ENCODE measurements around the gene NAV2. TPM values are rescaled to one million over a fixed set of nuclear protein-coding genes. Genes with fewer than 3 reads are reported as not detected.

Gene NAV2
- total RNA-seq, 1 experiment from 2014 or later = 2.1 TPM

DNA sequence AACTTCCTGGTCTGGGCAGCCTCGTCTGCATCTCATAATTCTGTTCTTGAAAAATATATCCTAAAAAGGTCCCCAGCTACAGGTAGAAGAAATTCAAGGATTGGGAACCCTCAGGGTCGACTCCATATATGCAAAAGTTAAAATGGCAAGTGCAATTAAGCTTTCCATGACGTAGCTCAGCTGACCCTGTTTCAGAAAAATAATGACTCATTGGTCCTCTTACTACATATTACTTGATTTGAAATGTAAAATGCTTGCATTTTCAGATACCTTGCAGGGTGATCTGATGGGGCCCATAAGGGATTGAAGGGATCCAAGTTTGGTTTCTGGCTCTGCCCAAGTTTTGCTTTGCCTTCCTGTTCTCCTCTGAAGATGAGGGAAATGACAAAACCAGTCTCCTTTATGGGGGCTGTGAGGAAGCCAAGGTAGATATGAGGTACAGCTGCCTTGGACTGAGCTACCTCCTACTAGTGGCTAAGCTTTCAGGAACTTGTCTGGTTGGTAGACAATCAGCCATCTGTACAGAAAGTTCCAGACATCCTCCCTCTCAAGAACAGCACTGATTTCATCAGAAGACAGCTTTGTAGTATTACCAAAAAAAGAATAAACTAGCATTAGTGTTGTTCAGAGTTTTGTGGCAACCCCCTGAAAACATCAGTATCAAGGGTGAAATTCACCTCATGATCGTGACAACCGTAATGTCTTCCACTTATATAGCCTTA lies 270.3 kb downstream of the NAV2 start:
- Histone ChIP-seq H3K4me1 (ENCODE audit: control insufficient read depth in 1 of 2, insufficient read depth in 2 of 2, low read length in 2 of 2) (peaks cover 5 to 16% of the 10 kb centered on the region in 2 experiments; a peak in 3 of 4 replicates), H3K4me3 (replicated peaks in 1 of 2; ENCODE audit: low read depth in 1 of 2, low read length in 2 of 2) (no peak overlapping the region), H3K4me2 (ENCODE audit: low read length) (no peak overlapping the region), H3K9me2 (ENCODE audit: insufficient read depth) (no peaks in the 10 kb centered on the region), H4K20me1 (ENCODE audit: insufficient read depth) (no peaks in the 10 kb centered on the region), H3K36me3 (ENCODE audit: control insufficient read depth in 1 of 2, insufficient read depth in 2 of 2, low read length in 2 of 2) (no peaks in the 10 kb centered on the region), H3K9me3 (ENCODE audit: control insufficient read depth in 1 of 2, insufficient read depth in 1 of 2, low read depth in 1 of 2, low read length in 2 of 2) (no peaks in the 10 kb centered on the region), H2AFZ (ENCODE audit: low read depth, low read length, poor library complexity, severe bottlenecking) (no peak overlapping the region), H3K79me2 (ENCODE audit: insufficient read depth, low read length) (no peaks in the 10 kb centered on the region), H3K9ac (ENCODE audit: low read length) (no peak overlapping the region), H3K27me3 (ENCODE audit: insufficient read depth, low read length) (no peaks in the 10 kb centered on the region), H3K27ac (ENCODE audit: low read depth, low read length) (no peak overlapping the region)
- DNase-seq (ENCODE audit: low read depth, low spot score) = no peak
- POLR2A ChIA-PET = no interaction called here
- RAD21 ChIA-PET (ENCODE audit: low non-redundant PET in 1 of 2, low total read pairs in 2 of 2, uncharacterized antibody in 2 of 2, unreplicated experiment in 2 of 2) = no interaction called here
- CTCF ChIA-PET = no interaction called here
- intact Hi-C loops (cut with micrococcal nuclease) = no loop called here
- no TSS peak for BruUV-seq (replicated peaks)
- ATAC-seq = no peak
- TF ChIP-seq CBX3 (IDR thresholded peaks at IDR 0.05; ENCODE audit: low read depth) (no peak), EGR1 (IDR thresholded peaks at IDR 0.05; ENCODE audit: low read depth) (no peak), FOSL1 (IDR thresholded peaks at IDR 0.05; ENCODE audit: low read depth) (no peak), POLR2A (IDR thresholded peaks at IDR 0.05; ENCODE audit: borderline replicate concordance, extremely low read depth, insufficient read depth, insufficient read length) (no peak), EZH2phosphoT487 (IDR thresholded peaks at IDR 0.05; ENCODE audit: borderline replicate concordance) (no peak), SRF (IDR thresholded peaks at IDR 0.05; ENCODE audit: low read depth) (no peak)
- TF ChIP-seq, protein P1, sequence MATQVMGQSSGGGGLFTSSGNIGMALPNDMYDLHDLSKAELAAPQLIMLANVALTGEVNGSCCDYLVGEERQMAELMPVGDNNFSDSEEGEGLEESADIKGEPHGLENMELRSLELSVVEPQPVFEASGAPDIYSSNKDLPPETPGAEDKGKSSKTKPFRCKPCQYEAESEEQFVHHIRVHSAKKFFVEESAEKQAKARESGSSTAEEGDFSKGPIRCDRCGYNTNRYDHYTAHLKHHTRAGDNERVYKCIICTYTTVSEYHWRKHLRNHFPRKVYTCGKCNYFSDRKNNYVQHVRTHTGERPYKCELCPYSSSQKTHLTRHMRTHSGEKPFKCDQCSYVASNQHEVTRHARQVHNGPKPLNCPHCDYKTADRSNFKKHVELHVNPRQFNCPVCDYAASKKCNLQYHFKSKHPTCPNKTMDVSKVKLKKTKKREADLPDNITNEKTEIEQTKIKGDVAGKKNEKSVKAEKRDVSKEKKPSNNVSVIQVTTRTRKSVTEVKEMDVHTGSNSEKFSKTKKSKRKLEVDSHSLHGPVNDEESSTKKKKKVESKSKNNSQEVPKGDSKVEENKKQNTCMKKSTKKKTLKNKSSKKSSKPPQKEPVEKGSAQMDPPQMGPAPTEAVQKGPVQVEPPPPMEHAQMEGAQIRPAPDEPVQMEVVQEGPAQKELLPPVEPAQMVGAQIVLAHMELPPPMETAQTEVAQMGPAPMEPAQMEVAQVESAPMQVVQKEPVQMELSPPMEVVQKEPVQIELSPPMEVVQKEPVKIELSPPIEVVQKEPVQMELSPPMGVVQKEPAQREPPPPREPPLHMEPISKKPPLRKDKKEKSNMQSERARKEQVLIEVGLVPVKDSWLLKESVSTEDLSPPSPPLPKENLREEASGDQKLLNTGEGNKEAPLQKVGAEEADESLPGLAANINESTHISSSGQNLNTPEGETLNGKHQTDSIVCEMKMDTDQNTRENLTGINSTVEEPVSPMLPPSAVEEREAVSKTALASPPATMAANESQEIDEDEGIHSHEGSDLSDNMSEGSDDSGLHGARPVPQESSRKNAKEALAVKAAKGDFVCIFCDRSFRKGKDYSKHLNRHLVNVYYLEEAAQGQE (IDR thresholded peaks at IDR 0.05; ENCODE audit: low read depth) = no peak

Data from HCT116 (cell line).